ENCODE measurements around the gene DBP.
A peak's percentile ranks its signal among the peaks of the same experiment; 100 is the strongest.
"Not testable (repeated sequence)": the region's sequence is repeated elsewhere in the genome, so short reads cannot be mapped to it uniquely, and the experiment has no call there.

Gene DBP

GRCh38 chr19:48639483-48640375 is 2.5 kb upstream of the DBP start:
- no peak for DNase-seq

DNA sequence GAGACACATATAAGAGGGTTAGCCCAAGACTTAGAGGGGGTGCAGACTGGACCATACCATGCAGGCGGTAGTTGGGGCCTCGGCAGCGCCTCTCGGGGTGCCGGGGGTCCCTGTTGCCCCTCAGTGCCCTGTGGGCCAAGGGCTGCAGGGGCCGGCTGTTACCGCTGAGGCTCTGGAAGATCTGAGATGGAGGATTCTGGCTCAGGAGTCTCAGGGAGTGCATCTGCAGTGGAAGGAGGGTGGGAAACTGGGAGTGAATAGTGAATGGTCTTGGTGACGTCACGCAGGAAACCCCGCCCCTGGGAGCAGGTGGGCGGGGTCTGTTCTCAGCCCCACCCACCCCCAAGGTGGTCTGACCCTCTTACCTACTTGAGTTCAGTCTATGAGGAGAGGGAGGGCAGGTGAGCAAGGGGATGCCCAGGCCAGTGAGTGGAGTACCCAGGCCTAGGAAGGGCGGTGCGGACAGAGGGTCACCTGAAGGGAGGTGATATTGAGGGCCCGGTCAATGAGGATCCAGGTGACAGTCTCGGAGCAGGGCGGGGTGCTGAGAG is 1.7 kb upstream of the DBP start:
- DNase-seq = no peak

DNA sequence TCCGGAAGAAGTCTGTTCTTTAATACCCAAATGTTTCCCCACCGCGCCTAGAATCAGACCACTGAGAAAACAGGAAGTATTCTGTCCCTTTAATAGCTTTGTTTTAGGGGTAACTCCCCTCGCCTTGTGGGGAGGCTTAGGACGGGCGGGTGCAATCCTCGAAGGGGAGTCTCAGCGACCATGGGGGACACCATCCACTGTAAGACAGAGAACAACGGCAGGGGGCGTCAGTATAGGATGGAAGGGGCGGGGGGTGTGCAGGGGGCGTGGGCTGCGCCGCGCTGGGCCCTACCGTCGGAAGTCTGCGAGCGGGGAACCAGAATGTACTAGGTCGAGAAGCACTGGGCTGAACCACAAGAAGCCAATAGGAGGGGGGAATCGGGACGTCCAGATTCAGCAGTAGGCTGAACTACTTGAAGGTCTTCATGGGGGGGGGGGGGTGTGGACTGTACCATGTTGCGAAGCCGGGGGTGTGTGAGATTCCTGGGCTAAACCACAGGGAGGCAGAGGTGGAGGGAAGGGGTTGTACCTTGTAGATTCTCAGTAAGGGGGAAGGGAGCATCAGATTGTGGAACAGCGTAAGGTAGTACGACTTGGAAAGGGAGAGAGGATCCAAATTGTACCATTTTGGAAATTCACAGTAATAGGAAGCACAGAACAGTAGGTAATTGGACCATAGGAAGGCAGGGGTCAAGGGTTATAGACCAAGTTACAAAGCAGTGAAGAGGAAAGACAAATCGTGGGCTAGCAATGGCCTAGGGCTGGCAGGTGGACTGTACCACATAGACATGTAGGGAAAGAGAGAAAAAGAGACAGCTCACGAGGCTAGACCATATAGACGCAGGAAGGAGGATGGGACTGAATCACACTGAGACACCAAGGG is 1.0 kb upstream of the DBP start:
- DNase-seq = peak; percentile 82

DNA sequence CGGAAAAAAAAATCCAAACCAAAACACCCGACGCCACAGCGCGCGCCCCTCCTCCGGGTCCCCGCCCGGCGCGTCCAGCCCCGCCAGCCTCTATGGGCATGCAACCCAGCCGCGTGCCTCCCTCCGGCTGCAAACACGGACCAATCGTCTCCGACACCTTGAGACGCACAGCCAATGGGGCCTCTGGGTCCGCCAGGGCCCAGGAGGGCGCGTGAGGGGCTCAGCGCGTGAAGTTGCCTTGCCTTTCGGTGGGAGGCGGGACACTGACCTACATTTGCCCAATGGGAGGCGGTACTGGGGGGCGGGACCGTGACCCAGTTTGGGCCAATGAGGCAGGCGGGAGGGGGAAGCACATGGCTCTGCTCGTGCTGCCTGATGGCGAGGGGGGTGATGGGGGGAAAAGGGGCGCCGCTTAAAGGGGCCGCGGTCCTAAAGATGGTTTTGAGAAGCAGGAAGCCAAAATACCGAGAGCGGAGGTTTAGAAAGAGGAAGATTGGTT is 319 bp upstream of the DBP start:
- peak; percentile 99 for DNase-seq

- DNase-seq = no peak
Observed at GRCh38 chr19:48635966-48636858, 967 bp downstream of the DBP start.

DNA sequence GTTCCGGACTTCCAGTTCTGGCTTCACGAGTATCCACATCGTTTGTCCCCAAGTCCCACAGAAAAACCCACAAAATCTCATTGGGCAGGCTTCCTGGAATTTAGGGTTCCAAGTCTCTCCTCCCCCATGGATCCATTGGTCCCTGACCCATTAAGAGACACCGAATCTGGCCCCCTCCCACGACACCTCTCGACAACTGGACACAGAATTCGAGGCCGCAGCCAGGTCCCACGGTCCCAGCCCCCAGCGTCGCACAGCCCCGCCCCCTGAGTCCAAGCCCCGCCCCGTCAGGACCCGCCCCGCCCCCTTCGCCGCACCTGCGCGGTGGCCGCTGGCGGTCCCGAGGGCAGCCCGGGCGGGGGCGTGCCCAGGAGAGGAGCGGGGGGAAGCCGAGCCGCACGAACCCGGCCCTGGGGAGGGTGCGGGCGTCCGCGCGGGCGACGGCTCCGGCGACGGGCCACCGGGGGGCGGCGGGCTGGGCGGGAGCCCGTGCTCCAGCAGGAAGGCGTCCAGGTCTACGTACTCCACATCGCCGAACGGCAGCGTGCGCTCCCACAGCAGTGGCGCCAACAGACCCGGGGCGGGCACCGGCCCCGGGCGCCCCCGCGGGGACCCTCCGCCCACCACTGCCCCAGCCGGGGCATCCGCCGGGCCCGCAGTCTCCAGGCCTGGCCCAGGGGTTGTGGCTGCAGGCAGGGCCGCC is 1.8 kb downstream of the DBP start:
- DNase-seq = peak; percentile 80

GRCh38 chr19:48634424-48635262 is 2.5 kb downstream of the DBP start:
- DNase-seq = peak; percentile 92

DNA sequence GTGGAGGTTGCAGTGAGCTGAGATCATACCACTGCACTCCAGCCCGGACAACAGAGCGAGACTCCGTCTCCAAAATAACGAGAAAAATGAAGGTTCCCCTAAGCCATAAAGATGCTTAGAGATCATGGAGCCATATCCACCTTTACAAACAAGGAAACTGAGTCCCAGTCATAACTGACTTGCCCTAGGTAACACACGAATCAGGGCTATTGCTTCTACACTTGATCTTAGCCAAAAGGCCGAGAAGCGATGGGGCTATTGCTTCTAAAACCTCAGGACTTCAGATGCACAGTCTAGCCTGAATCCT is 3.2 kb downstream of the DBP start:
- DNase-seq = no peak

DNA sequence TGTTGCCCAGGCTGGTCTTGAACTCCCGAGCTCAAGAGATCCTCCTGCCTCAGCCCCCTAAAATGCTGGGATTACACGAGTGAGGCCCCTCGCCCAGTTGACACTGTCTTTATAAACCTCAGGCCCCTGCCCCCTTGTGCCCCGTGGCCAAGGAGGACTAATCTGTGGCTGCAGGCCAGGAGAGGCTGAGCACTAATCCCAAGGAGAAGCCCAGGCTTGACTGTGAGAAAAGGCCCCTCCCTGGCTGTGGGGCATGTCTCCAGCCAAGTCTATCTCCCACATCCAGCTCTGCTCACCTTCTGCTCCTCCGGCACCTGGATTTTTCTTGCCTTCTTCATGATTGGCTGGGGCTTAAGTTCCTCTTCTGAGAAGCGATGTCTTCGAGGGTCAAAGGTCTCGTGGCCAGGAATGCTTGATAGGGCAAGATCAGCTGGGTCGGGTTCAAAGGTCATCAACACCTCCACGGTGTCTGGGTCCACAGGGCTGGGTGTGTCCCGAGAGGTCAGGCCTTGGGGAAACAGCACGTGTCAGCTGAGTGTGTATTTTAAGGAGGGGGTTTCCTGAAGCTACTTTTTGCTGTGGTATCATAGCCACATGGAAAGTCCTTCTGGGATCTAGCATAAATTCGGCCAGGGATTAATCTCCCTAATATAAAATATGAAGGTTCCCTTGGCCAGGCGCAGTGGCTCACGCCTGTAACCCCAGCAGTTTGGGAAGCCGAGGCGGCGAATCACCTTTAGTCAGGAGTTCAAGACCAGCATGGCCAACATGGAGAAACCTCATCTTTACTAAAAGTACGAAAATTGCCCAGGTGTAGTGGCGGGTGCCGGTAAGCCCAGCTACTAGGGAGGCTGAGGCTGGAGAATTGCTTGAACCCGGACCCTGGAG is 3.8 kb downstream of the DBP start:
- DNase-seq = no peak

DNA sequence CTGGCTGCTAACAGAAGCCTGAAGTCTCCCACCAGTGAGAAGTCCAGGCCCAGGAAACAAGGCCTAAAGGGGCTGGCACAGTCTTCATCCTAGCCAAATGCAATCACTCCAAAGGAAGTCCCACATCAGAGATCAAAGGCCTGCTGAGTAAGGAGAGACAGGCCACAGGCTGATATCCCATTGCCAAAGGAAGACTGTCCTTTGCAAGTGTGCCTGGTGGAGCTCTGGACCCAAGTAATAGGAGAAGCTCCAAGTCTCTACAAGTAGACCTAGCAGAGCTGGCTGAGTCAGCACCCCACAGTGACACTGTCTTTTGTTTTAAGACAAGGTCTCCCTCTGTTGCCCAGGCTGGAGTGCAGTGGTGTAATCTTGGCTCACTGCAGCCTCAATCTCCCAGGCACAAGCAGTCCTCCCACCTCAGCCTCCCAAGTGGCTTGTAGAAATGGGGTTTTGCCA is 4.5 kb downstream of the DBP start:
- DNase-seq = no peak

GRCh38 chr19:48632286-48632685 is 4.9 kb downstream of the DBP start:
- DNase-seq = not testable (repeated sequence)

GRCh38 chr19:48631225-48631624 is 6.0 kb downstream of the DBP start:
- DNase-seq = no peak

DNA sequence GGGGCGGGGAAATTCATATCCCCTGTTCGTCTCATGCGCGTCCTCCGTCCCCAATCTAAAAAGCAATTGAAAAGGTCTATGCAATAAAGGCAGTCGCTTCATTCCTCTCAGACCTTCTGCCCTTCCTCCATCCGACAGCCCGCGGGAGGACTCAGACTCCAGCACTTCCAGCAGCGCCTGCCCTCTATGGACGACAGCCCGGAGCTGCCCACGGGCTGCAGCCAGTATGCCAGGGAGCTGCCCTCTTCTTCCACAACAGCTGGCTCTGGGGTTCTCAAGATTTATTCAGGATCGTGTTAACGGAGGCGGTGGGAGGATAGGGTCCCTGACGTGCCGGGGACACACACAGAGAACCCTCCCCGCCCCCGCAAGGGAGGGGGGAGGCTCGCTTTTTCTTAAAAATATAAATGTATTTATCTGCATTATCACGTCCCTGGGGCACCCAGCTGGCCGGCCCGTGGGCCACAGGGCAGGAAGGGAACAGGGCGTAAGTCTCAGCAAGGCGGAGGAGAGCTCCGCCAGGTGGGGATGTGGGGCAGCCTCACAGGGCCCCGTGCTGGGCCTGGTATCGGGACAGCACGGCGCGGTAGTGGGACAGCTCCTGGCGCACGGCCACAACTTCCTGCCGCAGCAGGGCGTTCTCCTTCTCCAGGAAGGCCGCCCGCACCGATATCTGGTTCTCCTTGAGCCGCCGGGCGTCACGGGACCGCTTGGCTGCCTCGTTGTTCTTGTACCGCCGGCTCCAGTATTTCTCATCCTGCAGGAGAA is 6.7 kb downstream of the DBP start:
- DNase-seq = no peak

DNA sequence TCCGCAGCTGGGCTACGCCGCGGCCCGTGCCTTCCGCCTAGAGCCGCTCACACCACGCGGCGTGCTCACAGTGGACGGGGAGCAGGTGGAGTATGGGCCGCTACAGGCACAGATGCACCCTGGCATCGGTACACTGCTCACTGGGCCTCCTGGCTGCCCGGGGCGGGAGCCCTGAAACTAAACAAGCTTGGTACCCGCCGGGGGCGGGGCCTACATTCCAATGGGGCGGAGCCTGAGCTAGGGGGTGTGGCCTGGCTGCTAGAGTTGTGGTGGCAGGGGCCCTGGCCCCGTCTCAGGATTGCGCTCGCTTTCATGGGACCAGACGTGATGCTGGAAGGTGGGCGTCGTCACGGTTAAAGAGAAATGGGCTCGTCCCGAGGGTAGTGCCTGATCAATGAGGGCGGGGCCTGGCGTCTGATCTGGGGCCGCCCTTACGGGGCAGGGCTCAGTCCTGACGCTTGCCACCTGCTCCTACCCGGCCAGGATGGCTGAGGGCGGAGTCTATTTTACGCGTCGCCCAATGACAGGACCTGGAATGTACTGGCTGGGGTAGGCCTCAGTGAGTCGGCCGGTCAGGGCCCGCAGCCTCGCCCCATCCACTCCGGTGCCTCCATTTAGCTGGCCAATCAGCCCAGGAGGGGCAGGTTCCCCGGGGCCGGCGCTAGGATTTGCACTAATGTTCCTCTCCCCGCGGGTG is 7.4 kb downstream of the DBP start:
- DNase-seq = no peak

DNA sequence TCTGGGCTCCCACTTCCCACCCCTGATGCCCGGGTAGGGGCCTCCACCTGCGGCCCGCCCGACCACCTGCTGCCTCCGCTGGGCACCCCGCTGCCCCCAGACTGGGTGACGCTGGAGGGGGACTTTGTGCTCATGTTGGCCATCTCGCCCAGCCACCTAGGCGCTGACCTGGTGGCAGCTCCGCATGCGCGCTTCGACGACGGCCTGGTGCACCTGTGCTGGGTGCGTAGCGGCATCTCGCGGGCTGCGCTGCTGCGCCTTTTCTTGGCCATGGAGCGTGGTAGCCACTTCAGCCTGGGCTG is 7.9 kb downstream of the DBP start:
- no peak for DNase-seq

GRCh38 chr19:48628486-48629296 is 8.5 kb downstream of the DBP start:
- no peak for DNase-seq

DNA sequence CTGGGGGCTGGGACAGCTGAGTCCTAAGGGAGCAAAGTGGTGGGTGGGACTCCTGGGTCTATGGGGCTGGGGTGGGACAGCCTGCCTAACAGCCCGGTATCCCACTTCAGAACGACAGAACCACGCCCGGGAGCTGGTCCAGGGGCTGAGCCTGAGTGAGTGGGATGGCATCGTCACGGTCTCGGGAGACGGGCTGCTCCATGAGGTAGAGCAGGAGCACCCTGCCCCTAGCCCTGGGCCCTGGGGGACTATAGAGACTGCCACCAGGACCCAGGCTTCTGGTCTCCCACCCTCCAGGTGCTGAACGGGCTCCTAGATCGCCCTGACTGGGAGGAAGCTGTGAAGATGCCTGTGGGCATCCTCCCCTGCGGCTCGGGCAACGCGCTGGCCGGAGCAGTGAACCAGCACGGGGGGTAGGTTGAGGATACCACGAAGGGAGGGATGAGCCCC is 9.3 kb downstream of the DBP start:
- no peak for DNase-seq

Measured in activated T-cell treated with anti-CD3 and anti-CD28 coated beads, Interleukin-2, amount 50 U/mL, for 1 hour (primary cell).